HepG2 (cell line): ENCODE measurements around the gene TREML4. TPM values are rescaled to one million over a fixed set of nuclear protein-coding genes. Genes with fewer than 3 reads are reported as not detected.
A peak's percentile ranks its signal among the peaks of the same experiment; 100 is the strongest.

Experiments
- ATAC-seq: fragments of 200-7000 bp; cut with Tn5 transposase; 3 replicates; pipeline ENCODE4 v1.9.1; 2020; ENCODE audit warnings: mild to moderate bottlenecking, moderate library complexity
- BruUV-seq: library from RNA; stranded (reverse); fragments of 400-500 nt; replicated peaks from 2 replicates; lab custom pipeline; 2021; lab: Mats Ljungman, UMichigan
- CTCF ChIA-PET: fragments of 300-600 bp; formaldehyde crosslinking; extraction: SDS; loops from one replicate; lab custom pipeline; 2021; ENCODE audit warnings: low total read pairs, inconsistent platforms, low intra/inter-chr PET ratio; lab: Yijun Ruan, JAX
- POLR2A ChIA-PET: fragments of 350-600 bp; sonication (Branson Sonifier 250); formaldehyde crosslinking; loops from one replicate; lab custom pipeline; 2020; ENCODE audit warnings: antibody characterized with exemption, inconsistent platforms; lab: Yijun Ruan, JAX
- DNase-seq: peaks from one replicate; pipeline ENCODE4 v3.0.0-alpha.2; 2015; ENCODE audit warnings: low spot score
- FAIRE-seq: peaks from 3 replicates; lab custom pipeline; 2011; peaks lifted over from hg19 to GRCh38; lab: Jason Lieb, UNC
- H2AFZ ChIP-seq: one replicate; pipeline ENCODE4 v1.6.1; 2011; ENCODE audit warnings: low read length, inconsistent platforms
- H3K27ac ChIP-seq: fragments of 300-600 bp; 3 replicates; pipeline ENCODE4 v1.8.0; 2011; ENCODE audit warnings: mixed run types, mild to moderate bottlenecking, mixed read lengths, low read length, inconsistent platforms; ENCODE audit not compliant: insufficient read depth; ENCODE audit errors: extremely low read length
- H3K27me3 ChIP-seq, 2 experiments: fragments of 200-600 bp in 1 of 2; 2 replicates in 1 of 2; 3 replicates in 1 of 2; pipeline versions ENCODE4 v1.6.0 to v1.8.0; 2011; ENCODE audit warnings: low read length in 2 of 2, mild to moderate bottlenecking in 2 of 2, moderate library complexity in 2 of 2, inconsistent platforms in 1 of 2; ENCODE audit not compliant: insufficient read depth in 2 of 2, control insufficient read depth in 1 of 2
- H3K36me3 ChIP-seq, 2 experiments: fragments of 200-600 bp in 1 of 2; replicated peaks in 1 of 2; 2 replicates in 1 of 2; 3 replicates in 1 of 2; pipeline versions ENCODE4 v1.5.1 to v1.8.0; 2011; ENCODE audit warnings: low read length in 2 of 2, inconsistent platforms in 1 of 2; ENCODE audit not compliant: insufficient read depth in 2 of 2, control insufficient read depth in 1 of 2
- H3K4me1 ChIP-seq: 2 replicates; pipeline ENCODE4 v1.5.1; 2012; ENCODE audit warnings: low read length, inconsistent platforms; ENCODE audit not compliant: insufficient read depth
- H3K4me2 ChIP-seq: 2 replicates; pipeline ENCODE4 v1.6.0; 2011; ENCODE audit warnings: low read depth, low read length, inconsistent platforms
- H3K4me3 ChIP-seq, 3 experiments: fragments of 200-600 bp in 1 of 3; sonication (generic), shearing (Covaris generic) in 1 of 3; replicated peaks in 1 of 3; 2 replicates each; pipeline ENCODE4 v1.5.1; 2011 to 2016; ENCODE audit warnings: low read length in 3 of 3, inconsistent platforms in 2 of 3, low read depth in 2 of 3, mild to moderate bottlenecking in 2 of 3, control low read depth in 1 of 3, mixed read lengths in 1 of 3; ENCODE audit not compliant: insufficient read depth in 1 of 3
- H3K79me2 ChIP-seq: one replicate; pipeline ENCODE4 v1.6.1; 2011; ENCODE audit warnings: low read length, inconsistent platforms; ENCODE audit not compliant: insufficient read depth
- H3K9ac ChIP-seq: 2 replicates; pipeline ENCODE4 v1.6.0; 2011; ENCODE audit warnings: mild to moderate bottlenecking, low read depth, low read length, inconsistent platforms; ENCODE audit not compliant: insufficient read depth
- H3K9me3 ChIP-seq: 2 replicates; pipeline ENCODE4 v1.5.1; 2012; ENCODE audit warnings: mild to moderate bottlenecking, low read length
- H4K20me1 ChIP-seq: 2 replicates; pipeline ENCODE4 v1.6.0; 2011; ENCODE audit warnings: inconsistent platforms, mild to moderate bottlenecking, low read length, moderate library complexity; ENCODE audit not compliant: insufficient read depth
- AHDC1 ChIP-seq: sonication (generic); formaldehyde crosslinking; IDR thresholded peaks from 2 replicates; pipeline ENCODE4 v1.5.1; 2020; ENCODE audit warnings: mild to moderate bottlenecking, missing genetic modification reagents, borderline replicate concordance
- BHLHE40 ChIP-seq: IDR thresholded peaks from 2 replicates; pipeline ENCODE4 v1.6.1; 2011; ENCODE audit warnings: low read length, improper control_type of control experiment
- DR1 ChIP-seq: sonication (generic); formaldehyde crosslinking; IDR thresholded peaks from 2 replicates; pipeline ENCODE4 v1.8.0; 2021; ENCODE audit warnings: mild to moderate bottlenecking, missing genetic modification reagents, inconsistent platforms
- ELF3 ChIP-seq: IDR thresholded peaks from 2 replicates; pipeline ENCODE4 v1.6.1; 2016; ENCODE audit warnings: missing genetic modification reagents, missing compliant biosample characterization
- FOXP1 ChIP-seq, 2 experiments: fragments of 450-650 bp in 1 of 2; IDR thresholded peaks; 2 replicates each; pipeline ENCODE4 v1.6.1; 2017 to 2018; ENCODE audit warnings: antibody characterized with exemption in 1 of 2
- GATAD2A ChIP-seq: IDR thresholded peaks from 2 replicates; pipeline ENCODE4 v1.6.1; 2016
- KAT2B ChIP-seq: fragments of 150-350 bp; IDR thresholded peaks from 2 replicates; pipeline ENCODE4 v1.6.1; 2014; ENCODE audit warnings: low read depth, low read length, borderline replicate concordance
- NR2F2 ChIP-seq: IDR thresholded peaks from 2 replicates; pipeline ENCODE4 v1.6.1; 2012; ENCODE audit warnings: low read depth, inconsistent platforms, borderline replicate concordance
- RXRB ChIP-seq: IDR thresholded peaks from 2 replicates; pipeline ENCODE4 v1.6.1; 2016; ENCODE audit warnings: borderline replicate concordance, missing genetic modification reagents, missing compliant biosample characterization
- ZFX ChIP-seq: sonication (generic); formaldehyde crosslinking; IDR thresholded peaks from 2 replicates; pipeline ENCODE4 v1.4.0; 2020; ENCODE audit warnings: mild to moderate bottlenecking, low read depth, missing genetic modification reagents, moderate library complexity
- ZFY ChIP-seq: sonication (generic); formaldehyde crosslinking; IDR thresholded peaks from 2 replicates; pipeline ENCODE4 v1.4.0; 2020; ENCODE audit warnings: missing genetic modification reagents
- ZNF10 ChIP-seq: sonication (generic); formaldehyde crosslinking; IDR thresholded peaks from 2 replicates; pipeline ENCODE4 v1.4.0; 2020; ENCODE audit warnings: mild to moderate bottlenecking, low read depth, missing genetic modification reagents, borderline replicate concordance
- ZNF138 ChIP-seq: sonication (generic); formaldehyde crosslinking; IDR thresholded peaks from 2 replicates; pipeline ENCODE4 v1.5.0; 2020; ENCODE audit warnings: mild to moderate bottlenecking, low read depth, missing genetic modification reagents
- ZNF572 ChIP-seq: sonication (generic); formaldehyde crosslinking; IDR thresholded peaks from 2 replicates; pipeline ENCODE4 v1.5.1; 2020; ENCODE audit warnings: mild to moderate bottlenecking, missing genetic modification reagents
- ZNF605 ChIP-seq: sonication (generic); formaldehyde crosslinking; IDR thresholded peaks from 2 replicates; pipeline ENCODE4 v1.8.0; 2022; ENCODE audit warnings: mild to moderate bottlenecking, missing genetic modification reagents
- ZNF639 ChIP-seq: conservative IDR thresholded peaks from 2 replicates; pipeline ENCODE4 v1.6.1; 2018; ENCODE audit warnings: missing genetic modification reagents
- WGBS: methylation state at CpG from one replicate; pipeline ENCODE4 v1.1.6; 2017; ENCODE audit warnings: low lambda C conversion rate; 5-methylcytosine and 5-hydroxymethylcytosine counted together
- in situ Hi-C: cut with HindIII; loops from 2 replicates; pipeline ENCODE4 v1.10.0; 2017; ENCODE audit warnings: low pct_unique_long_range_greater_than_20kb; ENCODE audit not compliant: extremely low pct_ligation_motif_present
- intact Hi-C: fragments of 100-400 bp; cut with micrococcal nuclease; formaldehyde crosslinking; loops from one replicate; pipeline ENCODE4 v1.10.0; 2022; ENCODE audit not compliant: unreplicated experiment
- polyA plus RNA-seq, 8 experiments: library from polyadenylated mRNA; depleted of rRNA in 3 of 8; stranded (reverse) in 7 of 8; unstranded in 1 of 8; fragments of >200 nt; fragmentation: Illumina TruSeq in 4 of 8; extraction: Trizol in 4 of 8; gene quantifications; 2 replicates each; pipeline versions ENCODE4 v1.2.1 to v1.2.3, GENCODE V29; 2011 to 2016; ENCODE audit warnings: low read depth in 4 of 8, missing spikeins in 1 of 8, mixed read lengths in 1 of 8; ENCODE audit not compliant: insufficient read depth in 1 of 8
- total RNA-seq, 5 experiments: library from RNA; depleted of rRNA; stranded (reverse); fragments of >200 nt; fragmentation: Illumina TruSeq; extraction: Trizol; gene quantifications; 2 replicates each; pipeline ENCODE4 v1.2.3, GENCODE V29; 2016; ENCODE audit warnings: low read depth in 1 of 5

Gene TREML4
- total and polyA plus RNA-seq, 2 of the 13 experiments (the other 11 are each of a cell fraction or from before 2014, with no cell fraction given) = not detected

GRCh38 chr6:41209547-41210320 is 18.4 kb upstream of the TREML4 start (continued):
- TF ChIP-seq ZNF639 (CRISPR knock-in tag) = no peak
- TF ChIP-seq ZNF138 = no peak
- TF ChIP-seq ZFX (CRISPR knock-in tag) = no peak
- TF ChIP-seq NR2F2 = no peak

GRCh38 chr6:41214559-41215238 is 13.4 kb upstream of the TREML4 start:
- ATAC-seq (peak; percentile 59), FAIRE-seq (no peak), DNase-seq (peak; percentile 25)
- no peak overlapping the region for H3K9ac ChIP-seq
- no peak overlapping the region for H3K27ac ChIP-seq
- CTCF ChIA-PET = no interaction called here
- no peak overlapping the region for H3K4me3 ChIP-seq
- intact Hi-C loops = no loop called here
- H3K4me1 ChIP-seq = no peaks in the 10 kb centered on the region
- peaks cover 0 to 4% of the 10 kb centered on the region in 2 experiments; a peak in 1 of 5 replicates for H3K27me3 ChIP-seq
- no TSS peak for BruUV-seq
- H3K9me3 ChIP-seq = no peaks in the 10 kb centered on the region
- no peak overlapping the region for H2AFZ ChIP-seq
- H3K36me3 ChIP-seq = no peaks in the 10 kb centered on the region
- no peak overlapping the region for H3K4me2 ChIP-seq
- no peaks in the 10 kb centered on the region for H3K79me2 ChIP-seq
- POLR2A ChIA-PET = no interaction called here
- WGBS = 13% methylated on average over 9 of the region's 9 CpGs
- in situ Hi-C loops = no loop called here
- H4K20me1 ChIP-seq = no peaks in the 10 kb centered on the region
- no peak for TF ChIP-seq KAT2B
- no peak for TF ChIP-seq ZNF10 (CRISPR knock-in tag)
- peak; percentile 51; the same call in 1 of the 2 replicates for TF ChIP-seq RXRB (CRISPR knock-in tag)
- no peak for TF ChIP-seq ZNF572 (CRISPR knock-in tag)
- 0 out of 2 replicates have a peak, but pooled peaks have one; percentile 14 for TF ChIP-seq GATAD2A (CRISPR knock-in tag)
- TF ChIP-seq ZNF605 (CRISPR knock-in tag) = no peak
- no peak for TF ChIP-seq DR1
- TF ChIP-seq AHDC1 = peak; percentile 29; the same call in 1 of the 2 replicates
- TF ChIP-seq BHLHE40 = peak; percentile 69
- no peak for TF ChIP-seq ZFY (CRISPR knock-in tag)
- TF ChIP-seq FOXP1 (IDR thresholded peaks at IDR 0.05) = no peak
- TF ChIP-seq FOXP1 (CRISPR knock-in tag; IDR thresholded peaks at IDR 0.05) = 0 out of 2 replicates have a peak, but pooled peaks have one; percentile 27
- peak; percentile 78 for TF ChIP-seq ELF3 (CRISPR knock-in tag)
